MCF 10A (cell line): ENCODE results near the gene BDKRB2. TPM values are rescaled to one million over a fixed set of nuclear protein-coding genes. Genes with fewer than 3 reads are reported as not detected.

Source experiments
- BruUV-seq: library from RNA; stranded (reverse); fragments of 400-500 nt; replicated peaks from 2 replicates; lab custom pipeline; 2021; lab: Mats Ljungman, UMichigan
- CTCF ChIA-PET: fragments of 300-600 bp; sonication (Branson Sonifier 250); formaldehyde crosslinking; extraction: SDS; loops from one replicate; lab custom pipeline; 2021; ENCODE audit warnings: antibody characterized with exemption, inconsistent platforms; lab: Yijun Ruan, JAX
- POLR2A ChIA-PET: fragments of 300-600, 350-650 bp; sonication (Branson Sonifier 250); formaldehyde crosslinking; extraction: SDS; loops from one replicate; lab custom pipeline; 2020; ENCODE audit warnings: antibody characterized with exemption, inconsistent platforms; lab: Yijun Ruan, JAX
- DNase-seq: peaks from one replicate; pipeline ENCODE4 v3.0.0-alpha.2; 2018; ENCODE audit not compliant: unreplicated experiment
- H3K27ac Mint-ChIP-seq: one replicate; pipeline ENCODE4 v1.8.0; 2022; ENCODE audit warnings: mild to moderate bottlenecking, low read depth, mixed read lengths; ENCODE audit not compliant: unreplicated experiment
- H3K27me3 Mint-ChIP-seq: one replicate; pipeline ENCODE4 v1.8.0; 2022; ENCODE audit warnings: mixed read lengths; ENCODE audit not compliant: insufficient read depth, unreplicated experiment
- H3K36me3 Mint-ChIP-seq: one replicate; pipeline ENCODE4 v1.8.0; 2022; ENCODE audit warnings: mild to moderate bottlenecking, moderate library complexity, mixed read lengths; ENCODE audit not compliant: insufficient read depth, unreplicated experiment
- H3K4me1 Mint-ChIP-seq: one replicate; pipeline ENCODE4 v1.8.0; 2022; ENCODE audit warnings: mixed read lengths; ENCODE audit not compliant: insufficient read depth, unreplicated experiment
- H3K4me3 Mint-ChIP-seq: one replicate; pipeline ENCODE4 v1.8.0; 2022; ENCODE audit warnings: mild to moderate bottlenecking, moderate library complexity, mixed read lengths; ENCODE audit not compliant: unreplicated experiment
- H3K9me3 Mint-ChIP-seq: one replicate; pipeline ENCODE4 v1.8.0; 2022; ENCODE audit warnings: mixed read lengths; ENCODE audit not compliant: unreplicated experiment
- intact Hi-C: fragments of 100-400 bp; cut with micrococcal nuclease; formaldehyde crosslinking; loops from 2 replicates; pipeline ENCODE4 v1.14.1; 2022
- total RNA-seq: library from RNA; stranded (reverse); gene quantifications from 2 replicates; pipeline ENCODE4 v1.2.3, GENCODE V29; 2022
- TF ChIP-seq, protein P1 (sequence below): fragments of 200-600 bp; IDR thresholded peaks from one replicate; pipeline ENCODE4 v1.8.0; 2022; ENCODE audit warnings: antibody characterized with exemption, mild to moderate bottlenecking; ENCODE audit not compliant: unreplicated experiment

BDKRB2 gene
- total RNA-seq, 1 experiment from 2014 or later, result 2.8 TPM

DNA sequence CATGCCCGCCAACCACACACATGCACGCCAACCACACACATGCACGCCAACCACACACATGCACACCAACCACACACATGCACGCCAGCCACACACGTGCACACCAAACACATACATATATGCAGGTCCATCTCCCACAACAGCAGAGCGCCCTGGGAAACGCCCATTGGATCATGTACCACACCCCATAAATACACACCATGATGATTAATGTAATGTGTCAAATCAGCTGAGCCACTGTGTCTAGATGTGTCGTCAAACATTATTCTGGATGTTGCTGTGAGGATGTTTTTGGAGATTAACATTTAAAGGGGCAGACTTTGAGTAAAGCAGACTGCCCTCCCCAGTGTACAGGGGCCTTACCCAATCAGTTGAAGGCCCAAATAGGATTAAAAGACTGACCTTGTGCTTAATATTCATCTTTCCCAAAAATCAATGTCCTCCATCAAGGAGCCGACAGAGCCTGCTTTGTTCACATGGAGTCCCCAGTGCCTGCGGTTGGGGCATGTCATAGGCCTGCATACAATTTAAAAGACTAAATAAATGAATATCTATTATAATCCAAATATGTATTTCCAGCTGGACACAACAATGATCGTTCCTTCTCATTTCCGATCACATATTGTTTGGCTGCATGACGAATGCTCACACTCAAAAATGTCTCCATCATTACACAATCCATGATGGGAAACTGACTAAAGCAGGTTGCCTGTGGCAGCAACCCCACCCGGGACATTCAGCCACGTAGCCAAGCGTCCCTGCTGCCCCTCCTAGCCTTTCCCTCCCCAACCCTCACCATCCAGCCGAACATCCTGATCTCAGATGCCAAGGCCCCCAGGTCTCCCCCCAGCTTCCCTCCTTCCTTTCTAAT lies 23.2 kb upstream of the BDKRB2 start:
- no peak overlapping the region for H3K27ac Mint-ChIP-seq
- CTCF ChIA-PET, result interaction anchor here (1.5 kb wide), 1 partner anchor 82 kb away, joined by 5 read pairs; no protein-coding TSS in a partner anchor
- DNase-seq, result no peak
- intact Hi-C loops, result no loop called here
- no peaks in the 10 kb centered on the region for H3K9me3 Mint-ChIP-seq
- BruUV-seq, result no TSS peak
- TF ChIP-seq, protein P1, sequence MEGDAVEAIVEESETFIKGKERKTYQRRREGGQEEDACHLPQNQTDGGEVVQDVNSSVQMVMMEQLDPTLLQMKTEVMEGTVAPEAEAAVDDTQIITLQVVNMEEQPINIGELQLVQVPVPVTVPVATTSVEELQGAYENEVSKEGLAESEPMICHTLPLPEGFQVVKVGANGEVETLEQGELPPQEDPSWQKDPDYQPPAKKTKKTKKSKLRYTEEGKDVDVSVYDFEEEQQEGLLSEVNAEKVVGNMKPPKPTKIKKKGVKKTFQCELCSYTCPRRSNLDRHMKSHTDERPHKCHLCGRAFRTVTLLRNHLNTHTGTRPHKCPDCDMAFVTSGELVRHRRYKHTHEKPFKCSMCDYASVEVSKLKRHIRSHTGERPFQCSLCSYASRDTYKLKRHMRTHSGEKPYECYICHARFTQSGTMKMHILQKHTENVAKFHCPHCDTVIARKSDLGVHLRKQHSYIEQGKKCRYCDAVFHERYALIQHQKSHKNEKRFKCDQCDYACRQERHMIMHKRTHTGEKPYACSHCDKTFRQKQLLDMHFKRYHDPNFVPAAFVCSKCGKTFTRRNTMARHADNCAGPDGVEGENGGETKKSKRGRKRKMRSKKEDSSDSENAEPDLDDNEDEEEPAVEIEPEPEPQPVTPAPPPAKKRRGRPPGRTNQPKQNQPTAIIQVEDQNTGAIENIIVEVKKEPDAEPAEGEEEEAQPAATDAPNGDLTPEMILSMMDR, result no peak
- H3K4me3 Mint-ChIP-seq, result no peak overlapping the region
- POLR2A ChIA-PET, result no interaction called here
- no peaks in the 10 kb centered on the region for H3K36me3 Mint-ChIP-seq
- H3K27me3 Mint-ChIP-seq, result peaks cover 6% of the 10 kb centered on the region
- H3K4me1 Mint-ChIP-seq, result peaks cover 18% of the 10 kb centered on the region

DNA sequence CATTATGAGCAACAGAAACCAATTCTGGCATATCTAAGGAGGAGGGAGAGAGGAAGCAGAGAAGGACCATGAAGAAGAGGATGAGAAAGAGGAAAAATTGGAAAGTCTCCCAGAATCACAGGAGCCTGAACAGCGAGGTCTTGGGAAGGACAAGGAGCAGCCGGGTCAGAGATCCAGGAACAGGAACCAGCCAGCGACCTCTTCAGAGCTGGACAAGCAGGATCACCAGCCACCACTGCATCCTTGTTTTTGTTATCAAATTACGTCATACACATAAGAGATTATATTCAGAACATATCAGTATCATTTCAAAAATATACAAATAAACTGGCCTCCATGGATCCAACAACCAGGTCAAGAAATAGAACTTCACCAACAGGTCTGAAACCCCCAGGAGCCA lies 22.1 kb upstream of the BDKRB2 start:
- DNase-seq, result no peak
- Mint-ChIP-seq H3K4me1 (peaks cover 10% of the 10 kb centered on the region), H3K9me3 (no peaks in the 10 kb centered on the region), H3K36me3 (no peaks in the 10 kb centered on the region), H3K4me3 (no peak overlapping the region), H3K27ac (no peak overlapping the region), H3K27me3 (peaks cover 6% of the 10 kb centered on the region)
- TF ChIP-seq, protein P1, result no peak
- ChIA-PET POLR2A (no interaction called here), CTCF (no interaction called here)
- intact Hi-C loops, result no loop called here
- no TSS peak for BruUV-seq

- intact Hi-C loops, result no loop called here
- H3K4me3 Mint-ChIP-seq, result no peak overlapping the region
- TF ChIP-seq, protein P1, result no peak
- H3K9me3 Mint-ChIP-seq, result no peaks in the 10 kb centered on the region
- peaks cover 5% of the 10 kb centered on the region for H3K4me1 Mint-ChIP-seq
- no peak for DNase-seq
- POLR2A ChIA-PET, result no interaction called here
- CTCF ChIA-PET, result no interaction called here
- H3K27ac Mint-ChIP-seq, result no peak overlapping the region
- H3K27me3 Mint-ChIP-seq, result peaks cover 6% of the 10 kb centered on the region
- BruUV-seq, result no TSS peak
- no peaks in the 10 kb centered on the region for H3K36me3 Mint-ChIP-seq
These were observed 19.9 kb upstream of the BDKRB2 start for GRCh38 chr14:96184737-96185136.

GRCh38 chr14:96187216-96188031 lies 17.2 kb upstream of the BDKRB2 start:
- POLR2A ChIA-PET, result interaction anchor here (1.2 to 1.3 kb wide), 2 partner anchors 9 to 12 kb away, joined by 3 read pairs; no protein-coding TSS in a partner anchor
- TF ChIP-seq, protein P1, result no peak
- BruUV-seq, result no TSS peak
- Mint-ChIP-seq H3K4me3 (no peak overlapping the region), H3K27ac (no peak overlapping the region), H3K9me3 (no peaks in the 10 kb centered on the region), H3K27me3 (peaks cover 6% of the 10 kb centered on the region), H3K36me3 (no peaks in the 10 kb centered on the region), H3K4me1 (no peaks in the 10 kb centered on the region)
- DNase-seq, result no peak
- CTCF ChIA-PET, result interaction anchor here (1.6 kb wide), 1 partner anchor 79 kb away, joined by 7 read pairs; no protein-coding TSS in a partner anchor
- intact Hi-C loops, result no loop called here
